GM21515 (cell line): Measurements from ENCODE around the gene TMEM108.

Experiments
- ATAC-seq: cut with Tn5 transposase; IDR thresholded peaks from one replicate; pipeline ENCODE4 v1.9.1; 2021; ENCODE audit not compliant: unreplicated experiment

Gene TMEM108

DNA sequence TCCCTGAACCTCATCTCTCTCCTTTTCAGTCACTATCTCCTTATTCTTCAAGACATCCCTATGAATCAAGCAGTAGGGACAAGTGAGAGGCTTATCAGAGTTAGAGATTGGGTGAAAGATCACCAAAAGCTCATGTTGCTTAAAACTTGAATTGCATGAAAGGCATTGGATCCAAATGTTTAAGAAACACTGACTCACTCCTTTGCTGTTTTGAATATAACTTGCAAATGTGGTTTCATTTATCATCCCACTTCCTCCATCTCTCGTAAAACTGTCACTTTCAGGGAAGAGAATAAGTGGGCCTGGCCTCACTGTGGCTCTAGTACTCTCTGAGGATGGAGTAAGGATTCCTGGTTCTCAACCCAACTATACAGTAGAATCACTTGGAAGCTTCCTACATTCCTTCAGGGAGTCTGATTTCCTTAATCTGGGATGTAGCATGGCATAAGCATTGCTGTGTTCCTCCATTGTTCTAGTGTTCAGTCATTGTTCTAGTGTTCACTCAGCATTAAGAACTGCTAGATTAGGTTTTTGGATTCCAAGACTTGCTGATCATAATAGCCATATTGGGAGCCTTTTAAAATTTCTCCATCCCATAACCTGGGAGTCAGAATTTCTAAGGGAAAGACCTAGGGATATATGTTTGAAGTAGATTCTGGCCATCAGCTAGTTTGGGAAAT is 171.8 kb downstream of the TMEM108 start:
- no peak for ATAC-seq

DNA sequence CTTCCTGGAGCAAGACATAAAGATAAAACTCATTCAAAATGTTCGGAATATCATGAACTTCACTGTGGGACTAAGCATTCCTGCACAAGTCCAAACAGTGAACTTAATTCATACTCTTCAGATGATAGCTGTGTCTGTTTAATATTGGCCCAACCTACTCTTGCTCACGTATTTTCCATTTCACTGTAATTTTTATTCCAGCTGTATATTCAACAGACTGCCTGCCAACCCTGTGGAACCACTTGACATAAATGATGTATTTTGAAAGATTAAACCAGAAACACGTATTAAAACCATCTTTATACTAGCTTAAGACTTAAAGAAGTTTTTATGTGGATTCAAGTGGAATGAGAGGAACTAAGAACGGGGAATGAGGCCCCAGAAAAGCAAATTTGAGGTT is 172.5 kb downstream of the TMEM108 start:
- no peak for ATAC-seq

DNA sequence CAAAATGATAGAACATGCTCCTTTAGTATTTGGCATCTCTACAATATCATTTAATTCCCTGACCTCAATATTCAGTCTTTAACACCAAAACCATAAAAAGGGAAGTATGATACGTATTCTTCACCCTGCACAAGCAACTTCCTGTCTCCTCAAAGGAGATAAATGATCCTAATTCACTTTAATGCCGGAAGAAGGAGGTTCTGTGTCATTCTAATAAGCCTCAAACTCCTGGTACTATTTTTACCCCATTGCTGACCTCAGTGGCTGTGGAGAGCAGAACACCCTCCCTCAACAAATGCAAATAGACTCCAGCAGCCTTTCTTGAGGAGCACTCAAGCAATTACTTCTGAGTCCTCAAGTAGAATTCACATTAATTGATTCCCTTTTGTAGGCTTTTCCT is 173.3 kb downstream of the TMEM108 start:
- peak; percentile 94 for ATAC-seq

DNA sequence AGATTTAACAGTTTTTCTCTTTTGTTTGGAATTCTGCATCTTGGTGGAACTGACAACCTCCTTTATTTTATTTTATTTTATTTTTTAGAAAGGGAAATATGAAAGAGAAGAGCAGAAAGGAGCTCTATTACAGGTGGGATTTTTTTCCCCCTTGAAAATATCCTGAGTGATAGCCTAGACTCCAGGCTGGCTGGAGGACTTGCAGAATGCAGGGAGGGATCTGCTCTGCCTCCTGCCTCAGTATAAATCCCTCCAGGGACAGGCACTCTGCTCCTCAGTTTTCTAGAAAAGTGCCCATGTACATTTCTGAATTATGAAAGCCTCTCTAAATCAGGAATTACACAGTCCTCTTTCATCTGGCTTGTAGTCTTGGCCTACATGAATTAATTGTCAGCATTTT is 173.7 kb downstream of the TMEM108 start:
- ATAC-seq: no peak

DNA sequence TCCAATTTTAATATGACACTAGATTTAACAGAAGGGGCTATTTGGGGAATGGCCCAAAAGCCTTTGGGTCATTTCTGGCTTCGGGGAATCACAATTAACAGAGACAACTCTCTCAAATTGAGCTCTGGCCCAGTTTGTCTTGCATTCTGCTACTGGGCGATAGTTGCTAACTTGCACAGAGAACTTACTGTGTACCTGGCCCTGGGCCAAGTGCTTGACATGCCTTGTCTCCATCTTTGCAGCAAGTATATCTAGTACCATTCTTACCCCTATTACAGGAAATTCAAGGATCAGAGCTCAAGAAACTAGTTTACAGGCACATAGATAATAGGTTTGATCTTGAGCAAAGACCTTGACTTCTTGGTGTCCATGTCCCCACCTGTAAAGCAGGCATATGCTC is 175.7 kb downstream of the TMEM108 start:
- ATAC-seq: no peak

DNA sequence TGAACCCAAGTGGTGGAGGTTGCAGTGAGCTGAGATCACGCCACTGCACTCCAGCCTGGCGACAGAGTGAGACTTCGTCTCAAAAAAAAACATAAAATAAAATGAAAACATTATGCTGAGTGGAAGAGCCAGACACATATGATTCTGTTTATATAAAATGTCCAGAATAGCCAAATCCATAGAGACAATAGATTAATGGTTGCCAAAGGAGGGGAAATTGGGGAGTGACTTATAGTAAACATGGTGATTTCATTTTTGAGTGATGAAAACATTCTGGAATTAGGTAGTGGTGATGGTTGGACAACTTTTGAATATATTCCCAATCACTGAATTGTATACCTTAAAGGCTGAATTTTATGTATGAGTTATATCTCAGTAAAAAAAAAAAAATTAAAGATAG is 189.6 kb downstream of the TMEM108 start:
- no peak for ATAC-seq

DNA sequence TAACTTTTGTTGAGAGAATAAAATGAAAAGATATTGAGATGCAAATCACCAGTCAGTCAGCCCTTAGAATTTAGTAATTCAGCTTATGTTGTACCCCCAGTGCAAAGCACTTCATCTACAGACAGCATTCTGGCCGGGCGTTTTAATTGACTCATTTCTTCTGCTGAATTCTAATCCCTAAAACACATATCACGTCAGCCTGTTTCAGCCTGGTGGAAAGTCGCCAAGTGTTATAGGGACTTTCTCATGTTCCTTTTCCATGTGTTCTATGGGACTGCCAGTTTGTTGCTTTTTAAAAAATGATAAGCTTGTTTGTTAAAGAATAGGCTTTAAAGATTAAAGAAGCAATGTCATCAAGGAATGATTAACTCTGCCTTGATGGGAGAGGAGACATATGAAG is 192.0 kb downstream of the TMEM108 start:
- ATAC-seq: no peak

DNA sequence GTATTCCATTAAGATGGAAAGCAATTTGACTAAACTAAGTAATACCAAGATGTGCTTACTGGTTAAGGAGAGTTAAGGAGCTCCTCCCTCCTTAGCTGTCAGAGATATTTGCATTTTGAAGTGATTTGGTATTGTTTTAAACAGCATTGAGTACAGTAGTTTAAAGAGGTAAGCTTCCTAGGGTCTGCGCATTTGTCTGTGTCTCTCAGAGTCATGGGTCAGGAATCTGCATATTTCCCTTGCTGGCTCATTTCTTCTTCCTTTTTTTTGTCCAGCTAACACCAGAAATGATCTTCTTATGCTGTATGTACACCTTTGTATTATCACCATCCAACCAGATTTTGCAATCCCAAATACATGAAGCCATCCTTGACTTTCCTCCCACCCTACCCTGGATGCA is 198.7 kb downstream of the TMEM108 start:
- ATAC-seq: no peak

DNA sequence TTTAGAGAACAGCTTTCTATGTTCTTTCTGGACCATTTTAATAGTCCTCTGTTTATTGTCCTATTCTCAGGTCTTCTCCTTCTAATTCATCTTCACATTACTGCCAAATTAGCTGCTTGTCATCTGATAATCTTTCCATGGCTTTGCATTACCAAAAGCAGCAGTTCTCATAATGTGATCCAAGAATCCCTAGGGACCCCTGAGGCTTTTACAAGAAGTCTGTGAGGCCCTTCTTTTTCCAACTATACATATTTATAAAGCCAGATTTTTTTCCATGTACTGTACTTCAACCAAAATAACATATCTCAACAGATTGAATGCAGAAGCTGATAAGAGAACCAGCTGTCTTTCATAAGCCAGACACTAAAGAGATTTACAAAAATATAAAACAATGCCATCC is 199.2 kb downstream of the TMEM108 start:
- no peak for ATAC-seq

DNA sequence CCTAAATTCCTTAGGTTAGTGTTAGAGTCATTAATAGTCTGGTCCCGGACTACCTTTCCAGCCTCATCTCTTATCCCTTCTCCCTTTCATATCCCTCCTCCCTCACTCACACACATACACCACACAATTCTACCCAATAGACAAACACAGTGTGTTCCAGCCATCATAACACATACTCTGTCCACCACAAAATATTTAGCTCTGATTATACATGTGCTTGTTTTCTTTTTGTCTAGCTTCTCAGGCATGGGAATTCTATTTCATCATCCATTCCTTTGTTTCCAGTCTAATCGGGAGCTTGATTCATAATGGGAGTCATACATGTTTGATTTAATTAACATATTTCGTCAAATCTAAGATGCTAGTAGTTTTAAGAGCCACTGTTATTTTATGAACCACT is 199.8 kb downstream of the TMEM108 start:
- no peak for ATAC-seq

DNA sequence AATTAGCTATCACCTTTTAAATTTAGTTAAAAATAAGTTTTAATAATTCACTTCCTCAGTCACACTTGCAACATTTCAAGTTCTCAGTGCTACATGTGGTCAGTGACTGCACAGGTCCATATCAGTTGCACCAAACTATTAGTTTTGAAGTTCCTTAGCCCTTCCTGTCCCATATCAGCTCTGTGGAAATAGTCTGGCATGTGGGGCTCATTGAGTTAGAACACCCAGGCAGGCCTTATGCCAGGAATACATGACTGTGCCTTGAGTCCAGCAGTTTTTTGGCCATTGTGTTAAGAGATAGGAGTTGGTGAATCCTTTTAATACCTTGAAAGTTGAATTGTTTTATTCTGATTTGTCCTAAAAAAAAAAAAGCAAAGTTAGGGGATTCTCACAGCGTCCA is 207.9 kb downstream of the TMEM108 start:
- ATAC-seq: no peak

DNA sequence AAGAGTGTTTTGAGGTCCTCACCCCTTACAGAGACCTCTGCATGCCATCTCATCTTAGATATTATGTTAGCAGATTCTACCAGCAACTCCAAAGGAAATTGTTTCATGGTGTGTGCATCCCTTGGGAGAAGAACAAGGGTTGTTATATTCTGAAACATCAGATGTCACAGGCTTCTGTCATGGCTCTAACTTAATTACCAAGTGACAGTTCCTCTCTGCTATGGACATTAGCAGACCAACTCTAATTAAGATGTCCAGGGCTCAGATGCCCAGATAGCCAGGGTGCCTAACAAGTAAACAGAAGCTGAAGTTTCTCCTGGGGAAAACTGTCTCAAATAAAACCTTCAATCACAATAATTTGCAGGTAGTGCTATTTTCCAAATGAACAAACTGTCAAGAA is 208.6 kb downstream of the TMEM108 start:
- ATAC-seq: no peak

DNA sequence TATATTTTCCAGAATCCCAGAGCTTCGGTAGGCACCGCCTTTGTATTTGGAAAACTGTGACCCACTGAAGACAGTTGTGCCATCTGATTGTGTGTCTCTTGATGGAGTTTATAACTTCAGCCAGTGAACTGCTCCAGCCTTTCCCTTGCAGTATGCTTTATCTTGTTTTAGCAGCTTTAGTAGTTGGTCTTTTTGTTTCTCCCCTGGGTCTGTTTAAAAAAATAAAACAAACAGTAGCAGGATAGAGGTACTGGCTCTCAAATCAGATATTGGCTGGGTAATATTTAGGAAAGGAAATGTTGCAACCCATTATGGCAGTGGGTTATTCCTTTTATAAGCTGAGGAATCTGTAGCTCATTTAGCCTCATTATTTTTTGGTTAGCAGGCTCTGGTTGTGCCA is 210.2 kb downstream of the TMEM108 start:
- ATAC-seq: no peak

DNA sequence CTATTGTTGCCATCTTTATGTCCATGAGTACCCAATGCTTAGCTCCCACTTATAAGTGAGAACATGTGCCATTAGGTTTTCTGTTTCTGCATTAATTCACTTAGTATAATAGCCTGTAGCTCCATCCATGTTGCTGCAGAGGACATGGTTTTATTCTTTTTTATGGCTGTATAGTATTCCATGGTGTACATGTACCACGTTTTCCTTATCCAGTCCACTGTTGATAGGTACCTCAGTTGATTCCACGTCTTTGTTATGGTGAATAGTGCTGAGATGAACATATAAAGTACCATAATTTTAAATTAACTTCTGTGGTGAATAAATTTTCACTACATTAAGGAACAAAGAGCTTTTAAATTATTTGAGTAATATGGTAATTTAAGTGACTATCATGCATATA is 211.3 kb downstream of the TMEM108 start:
- no peak for ATAC-seq

DNA sequence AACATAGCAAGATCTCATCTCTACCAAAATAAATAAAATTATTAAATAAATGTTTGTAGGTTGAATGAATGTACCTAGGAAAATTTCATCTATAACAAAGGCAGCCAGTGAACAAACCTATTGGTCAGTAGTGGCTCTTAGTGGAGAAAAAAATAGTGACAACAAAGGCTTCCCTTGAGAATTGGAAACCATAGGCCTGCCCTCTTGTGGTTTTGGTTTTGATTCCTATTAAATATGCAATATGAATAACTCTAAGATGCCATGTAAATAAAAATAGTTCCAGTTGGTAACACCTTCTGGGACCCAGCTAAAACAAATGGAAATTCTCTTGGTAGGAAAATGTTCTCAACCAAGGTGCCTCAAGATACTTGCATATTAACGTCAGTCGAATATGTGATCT is 216.0 kb downstream of the TMEM108 start:
- ATAC-seq: no peak

DNA sequence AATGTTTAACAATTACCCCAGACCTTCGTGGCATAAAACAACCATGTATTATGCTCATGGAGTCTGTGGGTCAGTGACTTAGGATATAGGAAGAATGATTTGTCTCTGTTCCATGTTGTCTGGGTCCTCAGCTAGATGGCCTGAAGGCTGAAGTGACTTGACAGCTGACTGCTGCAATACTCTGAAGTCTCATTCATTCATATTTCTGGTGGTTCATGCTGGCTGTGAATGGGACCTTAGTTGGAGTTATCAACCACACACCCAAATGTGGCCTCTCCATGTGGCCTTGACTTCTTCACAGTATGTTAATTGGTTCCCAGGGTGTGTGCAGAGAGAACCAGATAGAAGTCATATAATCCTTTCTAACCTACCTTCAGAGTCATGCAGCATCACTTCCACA is 216.5 kb downstream of the TMEM108 start:
- ATAC-seq: no peak

DNA sequence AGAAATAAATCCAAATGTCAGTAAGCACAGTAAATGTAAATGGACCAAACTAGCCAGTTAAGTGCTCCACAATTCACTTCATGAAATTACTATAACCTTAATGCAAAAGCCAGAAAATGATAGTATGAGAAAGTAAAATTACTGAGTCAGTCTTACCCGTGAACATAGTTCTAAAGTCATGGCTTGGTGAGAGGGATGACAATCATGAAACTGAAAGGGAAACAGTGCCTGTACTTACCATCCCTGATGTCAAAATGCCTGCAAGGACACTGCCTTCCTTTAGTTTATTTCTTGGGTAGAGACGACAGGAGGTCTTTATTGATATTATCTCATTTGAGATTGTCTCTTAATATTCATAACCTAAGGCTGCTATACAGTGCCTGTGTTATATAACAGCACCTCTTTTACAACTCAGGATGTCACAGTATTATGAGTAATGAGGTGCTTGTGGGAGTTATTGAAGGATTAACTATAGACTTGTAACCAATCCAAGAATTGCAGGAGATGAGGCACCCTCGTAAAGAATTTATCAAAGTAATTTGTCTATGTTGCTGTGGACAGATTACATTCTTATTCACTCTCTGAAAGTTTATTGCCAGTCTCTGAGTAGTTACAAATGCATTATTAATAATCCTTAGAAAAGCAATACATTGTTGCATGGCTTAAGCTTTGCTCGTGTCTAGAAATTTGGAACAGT is 218.7 kb downstream of the TMEM108 start:
- ATAC-seq: peak; percentile 75

DNA sequence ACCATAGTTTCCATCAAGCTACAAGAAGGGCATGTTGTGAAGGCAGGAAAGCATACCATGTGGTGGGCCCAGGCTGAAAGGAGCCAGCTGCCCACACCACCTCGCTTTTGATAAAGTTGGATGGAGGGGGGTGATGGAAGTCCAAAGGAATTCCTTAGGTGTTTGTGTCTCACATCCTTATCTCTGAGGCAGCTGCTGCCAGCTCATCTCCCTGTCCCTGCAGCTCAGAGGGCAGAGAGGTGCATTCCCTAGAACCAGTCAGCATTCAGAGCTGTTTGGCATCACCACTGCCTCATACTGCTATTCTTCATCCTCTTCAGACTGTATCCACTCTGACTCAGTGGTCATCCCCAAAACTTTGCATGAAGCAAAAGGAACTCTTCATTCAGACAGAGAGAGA is 220.2 kb downstream of the TMEM108 start:
- ATAC-seq: no peak

DNA sequence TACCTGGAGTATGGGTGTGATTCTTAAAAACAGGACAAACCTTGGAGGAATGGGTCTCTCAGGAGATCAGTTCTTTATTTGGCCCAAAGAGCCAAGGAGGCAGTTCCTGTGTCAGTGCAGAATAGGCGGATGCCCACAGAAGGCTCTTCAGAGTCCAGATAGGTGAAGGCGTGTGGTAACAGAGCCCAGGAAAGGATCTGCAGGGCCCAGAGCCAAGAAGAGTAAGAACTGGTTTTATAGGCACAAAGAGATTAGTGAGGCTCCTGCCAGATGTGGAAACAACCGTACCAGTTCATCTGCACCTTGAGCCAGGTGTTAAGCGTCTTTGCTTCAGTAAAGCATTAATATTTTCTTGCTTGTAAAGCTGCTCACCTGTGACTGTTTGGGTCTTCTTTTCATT is 221.6 kb downstream of the TMEM108 start:
- no peak for ATAC-seq

DNA sequence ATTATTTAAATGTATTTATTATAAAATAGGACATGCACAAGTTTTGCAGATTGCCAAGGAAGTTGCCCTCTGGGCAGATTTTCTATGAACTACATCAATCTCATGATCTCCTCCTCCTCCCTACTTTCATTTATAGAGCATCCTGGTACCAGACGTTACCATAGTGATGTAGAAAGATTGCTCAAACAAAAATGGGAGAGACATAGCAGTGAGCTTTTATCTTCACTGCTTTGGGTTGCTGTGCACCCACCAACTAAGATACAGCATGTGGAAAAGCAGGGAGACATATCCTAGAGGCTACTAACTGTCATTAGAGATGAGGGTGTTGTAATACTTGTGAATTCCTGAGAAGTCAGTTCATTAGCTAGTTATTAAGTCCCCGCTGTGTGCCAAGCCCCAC is 224.1 kb downstream of the TMEM108 start:
- ATAC-seq: no peak

DNA sequence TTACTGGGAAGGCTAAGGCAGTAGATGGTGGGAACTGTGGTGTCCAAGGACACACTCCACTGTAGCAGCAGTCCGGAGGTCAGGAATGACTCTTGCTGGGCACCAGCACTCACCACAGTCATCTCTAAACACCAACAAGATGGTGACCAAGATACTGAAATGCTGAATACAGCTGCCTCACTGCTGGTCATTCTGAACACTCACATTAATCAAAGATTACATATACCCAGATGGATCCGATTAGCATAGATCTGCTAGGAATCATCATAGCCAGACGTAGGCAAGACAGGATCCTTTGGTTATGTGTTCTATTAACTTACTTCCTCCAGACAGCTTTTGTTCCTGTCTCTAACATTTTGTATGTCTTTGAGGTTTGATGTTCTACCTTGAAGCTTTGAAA is 226.7 kb downstream of the TMEM108 start:
- no peak for ATAC-seq

DNA sequence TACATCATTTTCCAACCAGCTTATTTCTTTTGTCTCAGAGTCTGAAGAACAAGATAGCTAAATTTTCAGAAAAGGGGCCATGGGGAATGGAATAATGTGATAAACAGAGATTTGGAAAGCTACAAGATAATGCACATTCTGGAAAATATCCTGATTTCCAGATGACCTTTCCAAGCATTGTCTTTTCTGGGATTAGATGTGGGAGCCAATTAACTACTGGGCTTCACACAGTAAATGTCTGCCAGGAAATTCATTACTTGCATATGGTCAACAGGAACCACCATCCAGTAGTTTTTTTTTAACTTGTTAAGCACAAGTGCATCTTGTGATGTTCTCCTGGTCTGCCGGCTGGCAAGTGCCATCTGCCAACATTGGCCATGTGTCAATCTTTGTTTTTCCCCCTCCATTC is 230.5 kb downstream of the TMEM108 start:
- ATAC-seq: no peak

DNA sequence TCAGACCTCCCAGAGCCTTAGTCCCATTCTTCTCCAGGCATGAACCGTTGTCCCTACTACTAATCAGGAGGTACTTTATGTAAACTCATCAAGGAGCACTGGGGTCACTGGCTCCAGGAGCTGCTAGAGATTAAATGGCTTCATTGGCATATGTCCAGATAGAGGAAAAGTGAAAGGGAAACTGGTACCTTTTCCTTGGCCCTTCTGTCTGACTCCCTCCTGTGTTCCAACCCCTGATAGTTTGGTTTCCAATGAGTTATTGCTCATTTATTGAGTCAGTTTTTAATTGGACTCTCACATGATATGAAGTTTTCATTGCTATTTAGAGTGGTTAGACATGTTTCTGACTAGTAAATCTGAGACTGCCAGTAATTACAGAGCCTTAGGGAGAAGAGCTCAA is 231.2 kb downstream of the TMEM108 start:
- ATAC-seq: no peak
